H1 (cell line): Measurements from ENCODE around the gene EFEMP2. TPM values are rescaled to one million over a fixed set of nuclear protein-coding genes. Genes with fewer than 3 reads are reported as not detected.

Experiments
- CHD7 ChIP-seq: fragments of 300-600 bp; sonication (generic); IDR thresholded peaks from 2 replicates; pipeline ENCODE4 v1.7.1; 2012; ENCODE audit warnings: low read length, moderate library complexity, mild to moderate bottlenecking, inconsistent platforms; ENCODE audit not compliant: insufficient replicate concordance
- TAF1 ChIP-seq: IDR thresholded peaks from 2 replicates; pipeline ENCODE4 v1.6.1; 2011; ENCODE audit warnings: mild to moderate bottlenecking, low read depth, low read length
- polyA plus RNA-seq, 7 experiments: library from polyadenylated mRNA; depleted of rRNA in 3 of 7; stranded (reverse) in 5 of 7; unstranded in 2 of 7; fragments of >200 nt in 5 of 7; fragments of 200-250 nt in 2 of 7; gene quantifications; 1 replicate in 5 of 7; 2 replicates in 1 of 7; 4 replicates in 1 of 7; pipeline versions ENCODE4 v1.2.1 to v1.2.3, GENCODE V29; 2011 to 2013; ENCODE audit warnings: missing spikeins in 2 of 7, mixed read lengths in 2 of 7
- total RNA-seq: library from RNA; stranded (reverse); fragmentation: NEBNext Ultra II Directional; extraction: Animal tissue kit (Norgen Biotek cat#: 25700); gene quantifications from 2 replicates; pipeline ENCODE4 v1.2.1, GENCODE V29; 2021

The EFEMP2 gene
- total and polyA plus RNA-seq, 2 of the 8 experiments (the other 6 are each of a cell fraction or from before 2014, with no cell fraction given) = 8.8 to 17.2 TPM

- TF ChIP-seq CHD7 = no peak
- TF ChIP-seq TAF1 = no peak
These were observed 24.4 kb upstream of the EFEMP2 start (continued) for GRCh38 chr11:65897020-65897471.
